ENCODE measurements around the gene NPEPL1. TPM values are rescaled to one million over a fixed set of nuclear protein-coding genes. Genes with fewer than 3 reads are reported as not detected.
A peak's percentile ranks its signal among the peaks of the same experiment; 100 is the strongest.

NPEPL1 gene
- total RNA-seq, 2 experiments from 2014 or later, result 14.3 to 14.5 TPM

DNA sequence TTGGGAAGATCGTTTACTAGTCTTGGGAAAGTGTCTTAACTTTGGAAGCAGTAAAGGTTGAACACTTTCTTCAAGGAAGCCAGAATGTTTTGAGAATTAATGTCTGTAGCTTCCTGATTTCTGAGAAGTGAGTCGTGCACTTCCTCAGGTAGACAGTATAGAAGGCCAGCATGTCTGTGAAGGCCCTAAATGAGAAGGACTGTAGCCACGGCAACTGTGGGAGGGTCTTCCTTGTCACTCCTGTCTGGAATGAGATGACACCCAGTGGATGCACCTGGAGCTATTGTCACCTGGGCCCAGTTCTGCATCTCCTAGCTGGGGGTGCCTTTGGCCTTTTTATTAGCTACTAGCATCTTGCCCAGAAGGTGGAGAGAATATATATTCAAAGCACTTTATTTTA is 32.8 kb upstream of the NPEPL1 start:
- peak; percentile 48 for DNase-seq
- Mint-ChIP-seq H3K9me3 (no peaks in the 10 kb centered on the region), H3K36me3 (ENCODE audit: low read depth) (peaks cover 24% of the 10 kb centered on the region), H3K4me3 (peak overlapping the region; percentile 58), H3K27me3 (ENCODE audit: low read depth) (no peaks in the 10 kb centered on the region), H3K27ac (peak overlapping the region; percentile 96), H3K4me1 (ENCODE audit: low read depth) (peaks cover 82% of the 10 kb centered on the region)
- CTCF ChIA-PET, result interaction anchor here (0.6 to 3.7 kb wide), 7 partner anchors 8 to 814 kb away, joined by 3 to 31 read pairs (median 4); partner anchors contain the start of gene STX16
- intact Hi-C loops (cut with micrococcal nuclease), result loop anchor here (1.0 to 10.0 kb wide), 2 partner anchors 8 to 945 kb away; partner anchors contain the start of gene PMEPA1

- peak overlapping the region; percentile 96 for H3K27ac Mint-ChIP-seq
Measured at GRCh38 chr20:58660855-58661597, 31.6 kb upstream of the NPEPL1 start.

DNA sequence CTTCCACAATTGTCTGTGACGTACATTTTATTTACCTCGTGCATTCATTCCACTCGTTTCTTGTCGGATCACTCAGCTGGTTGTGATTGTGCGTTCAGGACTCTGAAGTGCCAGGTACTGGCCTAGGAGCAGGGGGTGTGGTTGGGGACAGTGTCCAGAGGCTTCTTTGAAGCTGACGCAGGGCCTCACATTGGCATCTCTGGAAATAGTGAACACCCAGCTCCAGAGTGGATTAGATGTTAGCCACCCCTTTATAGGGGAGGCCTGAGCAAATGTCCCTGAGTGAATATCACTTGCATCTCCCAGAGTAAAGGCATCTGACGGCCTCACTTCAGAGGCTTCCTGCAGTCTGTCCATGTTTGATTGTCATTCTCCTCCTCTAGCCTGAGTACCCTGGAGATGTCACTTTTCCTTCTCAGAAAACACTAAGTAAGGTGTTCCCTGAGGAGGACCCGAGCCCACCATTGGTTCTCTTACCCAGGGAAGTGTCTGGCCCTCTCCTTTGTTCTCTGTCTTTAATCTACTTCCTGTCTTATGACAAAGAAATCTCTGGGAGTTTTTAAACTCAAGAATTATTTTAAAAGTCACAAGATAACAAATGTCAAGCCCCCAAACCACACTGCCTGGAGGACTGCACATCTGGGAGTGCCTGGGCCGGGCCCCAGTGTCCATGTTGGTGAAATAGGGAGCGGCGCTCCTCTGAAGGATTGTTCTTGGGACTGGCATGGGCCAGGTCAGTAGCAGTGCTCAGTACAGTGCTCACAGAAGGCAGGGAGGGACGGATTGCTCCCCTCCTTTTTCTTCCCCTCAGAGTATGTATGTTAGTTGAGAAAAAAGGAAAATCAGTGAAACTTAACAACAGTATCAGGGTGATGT is 30.8 kb upstream of the NPEPL1 start:
- H3K27me3 Mint-ChIP-seq (ENCODE audit: low read depth), result no peaks in the 10 kb centered on the region
- CTCF ChIA-PET, result interaction anchor here (3.7 kb wide), 1 partner anchor 10 kb away, joined by 31 read pairs; the partner anchor contains the start of gene STX16
- H3K27ac Mint-ChIP-seq, result peak overlapping the region; percentile 96
- no peaks in the 10 kb centered on the region for H3K9me3 Mint-ChIP-seq
- peaks cover 74% of the 10 kb centered on the region for H3K4me1 Mint-ChIP-seq (ENCODE audit: low read depth)
- intact Hi-C loops (cut with micrococcal nuclease), result no loop called here
- peak overlapping the region; percentile 76 for H3K4me3 Mint-ChIP-seq
- no peak for DNase-seq
- H3K36me3 Mint-ChIP-seq (ENCODE audit: low read depth), result peaks cover 22% of the 10 kb centered on the region

More at GRCh38 chr20:58660855-58661597, 31.6 kb upstream of the NPEPL1 start:
- peak; percentile 62 for DNase-seq
- H3K27me3 Mint-ChIP-seq (ENCODE audit: low read depth), result no peaks in the 10 kb centered on the region
- H3K9me3 Mint-ChIP-seq, result no peaks in the 10 kb centered on the region
- H3K36me3 Mint-ChIP-seq (ENCODE audit: low read depth), result peaks cover 24% of the 10 kb centered on the region
- CTCF ChIA-PET, result interaction anchor here (3.7 kb wide), 1 partner anchor 10 kb away, joined by 31 read pairs; the partner anchor contains the start of gene STX16
- H3K4me3 Mint-ChIP-seq, result peak overlapping the region; percentile 76
- peaks cover 79% of the 10 kb centered on the region for H3K4me1 Mint-ChIP-seq (ENCODE audit: low read depth)
- intact Hi-C loops (cut with micrococcal nuclease), result loop anchor here (1.0 kb wide), 1 partner anchor 9 kb away; no protein-coding TSS in a partner anchor

GRCh38 chr20:58664331-58664730 is 28.3 kb upstream of the NPEPL1 start:
- CTCF ChIA-PET, result interaction anchor here (1.1 to 1.4 kb wide), 2 partner anchors 13 to 183 kb away, joined by 3 to 5 read pairs; partner anchors contain the start of gene STX16
- H3K36me3 Mint-ChIP-seq (ENCODE audit: low read depth), result peaks cover 31% of the 10 kb centered on the region

DNA sequence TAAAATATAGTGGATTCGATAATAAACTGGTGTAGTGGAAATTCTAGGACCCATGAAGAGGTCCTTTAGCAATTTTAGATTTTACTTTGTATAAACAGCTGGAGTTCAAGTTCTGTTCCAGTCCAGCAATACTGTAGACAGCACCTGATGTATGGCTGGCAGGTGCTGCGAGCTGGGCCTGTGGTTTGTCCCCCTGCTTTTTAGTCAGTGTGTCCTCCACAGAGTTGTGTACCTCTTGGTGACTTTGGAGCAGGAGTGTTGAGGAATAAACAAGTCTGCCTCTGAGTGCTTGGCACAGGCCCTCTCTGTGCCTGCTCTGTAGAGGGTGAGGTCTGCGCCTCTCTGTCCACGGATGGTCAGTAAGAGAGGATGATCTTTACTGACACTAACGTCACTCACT is 27.7 kb upstream of the NPEPL1 start:
- peaks cover 58% of the 10 kb centered on the region for H3K4me1 Mint-ChIP-seq (ENCODE audit: low read depth)
- H3K4me3 Mint-ChIP-seq, result no peak overlapping the region
- CTCF ChIA-PET, result interaction anchor here (1.1 to 1.4 kb wide), 2 partner anchors 14 to 183 kb away, joined by 3 to 5 read pairs; partner anchors contain the start of gene STX16
- H3K36me3 Mint-ChIP-seq (ENCODE audit: low read depth), result peaks cover 30% of the 10 kb centered on the region
- no peak overlapping the region for H3K27ac Mint-ChIP-seq
- DNase-seq, result no peak
- intact Hi-C loops (cut with micrococcal nuclease), result no loop called here
- H3K9me3 Mint-ChIP-seq, result no peaks in the 10 kb centered on the region
- H3K27me3 Mint-ChIP-seq (ENCODE audit: low read depth), result no peaks in the 10 kb centered on the region

More at GRCh38 chr20:58664331-58664730, 28.3 kb upstream of the NPEPL1 start:
- peaks cover 62% of the 10 kb centered on the region for H3K4me1 Mint-ChIP-seq (ENCODE audit: low read depth)
- no peaks in the 10 kb centered on the region for H3K27me3 Mint-ChIP-seq (ENCODE audit: low read depth)
- H3K9me3 Mint-ChIP-seq, result no peaks in the 10 kb centered on the region
- intact Hi-C loops (cut with micrococcal nuclease), result no loop called here
- no peak for DNase-seq
- no peak overlapping the region for H3K27ac Mint-ChIP-seq
- no peak overlapping the region for H3K4me3 Mint-ChIP-seq

DNA sequence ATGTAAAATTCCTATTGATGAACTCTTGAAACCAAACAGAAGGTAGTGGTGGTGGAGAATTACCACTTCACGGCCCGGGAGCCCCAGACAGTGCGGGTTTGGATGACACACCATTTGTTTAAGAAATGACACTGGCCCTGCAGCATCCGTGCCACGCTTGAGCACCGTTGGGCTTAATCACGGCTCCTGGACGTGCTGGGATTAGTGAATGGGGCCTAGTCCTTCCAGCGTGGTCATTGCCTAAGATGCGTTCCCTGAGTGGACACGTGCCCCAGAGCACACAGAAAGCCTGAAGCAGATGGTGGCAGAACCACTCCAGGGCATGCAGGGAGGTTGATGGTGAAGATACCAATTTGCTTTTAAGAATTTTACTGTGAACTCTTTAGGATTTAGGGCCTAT is 27.0 kb upstream of the NPEPL1 start:
- Mint-ChIP-seq H3K4me3 (no peak overlapping the region), H3K4me1 (ENCODE audit: low read depth) (peaks cover 54% of the 10 kb centered on the region), H3K27me3 (ENCODE audit: low read depth) (no peaks in the 10 kb centered on the region), H3K36me3 (ENCODE audit: low read depth) (peaks cover 31% of the 10 kb centered on the region), H3K9me3 (no peaks in the 10 kb centered on the region), H3K27ac (no peak overlapping the region)
- CTCF ChIA-PET, result no interaction called here
- intact Hi-C loops (cut with micrococcal nuclease), result no loop called here
- DNase-seq, result no peak

DNA sequence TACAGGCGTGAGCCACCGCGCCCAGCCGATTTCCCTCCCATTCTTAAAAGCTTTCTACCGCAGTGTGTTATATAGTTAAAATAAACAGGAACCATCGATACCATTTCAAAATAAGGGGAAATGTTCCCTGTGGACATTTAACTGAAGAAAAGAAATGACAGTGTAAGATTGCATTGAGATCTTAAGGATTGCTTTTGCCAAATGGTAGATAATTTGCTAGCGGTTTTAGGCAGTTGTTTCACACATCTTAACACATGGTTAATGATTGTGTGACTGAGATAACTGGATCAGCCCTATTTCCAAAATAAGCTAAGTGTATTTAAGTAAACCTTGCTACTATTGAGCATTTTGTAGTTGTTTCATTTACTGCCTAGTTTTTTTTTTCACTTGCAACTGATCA is 25.9 kb upstream of the NPEPL1 start:
- peaks cover 44% of the 10 kb centered on the region for H3K4me1 Mint-ChIP-seq (ENCODE audit: low read depth)
- no peak for DNase-seq
- H3K27me3 Mint-ChIP-seq (ENCODE audit: low read depth), result no peaks in the 10 kb centered on the region
- no peak overlapping the region for H3K27ac Mint-ChIP-seq
- H3K9me3 Mint-ChIP-seq, result no peaks in the 10 kb centered on the region
- CTCF ChIA-PET, result interaction anchor here (0.6 to 1.2 kb wide), 4 partner anchors 13 to 210 kb away, joined by 4 to 5 read pairs (median 4); partner anchors contain the start of gene STX16
- intact Hi-C loops (cut with micrococcal nuclease), result no loop called here
- H3K4me3 Mint-ChIP-seq, result no peak overlapping the region
- peaks cover 26% of the 10 kb centered on the region for H3K36me3 Mint-ChIP-seq (ENCODE audit: low read depth)

DNA sequence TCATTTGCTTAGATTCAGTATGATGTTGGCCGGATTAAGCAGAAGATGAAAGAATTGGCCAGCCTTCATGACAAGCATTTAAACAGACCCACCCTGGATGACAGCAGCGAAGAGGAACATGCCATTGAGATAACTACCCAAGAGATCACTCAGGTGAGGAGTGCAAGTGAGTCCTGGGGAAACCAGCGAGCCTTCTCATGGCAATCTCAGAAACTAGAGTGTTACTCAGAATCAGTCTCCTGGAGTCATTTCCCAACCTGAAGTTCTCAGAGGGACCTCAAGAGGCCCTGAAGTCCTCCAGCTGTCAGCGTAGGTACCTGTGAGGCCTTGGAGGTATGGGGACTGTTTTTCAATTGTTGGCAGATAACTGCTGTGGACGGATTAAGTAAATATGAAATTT is 24.6 kb upstream of the NPEPL1 start:
- no peaks in the 10 kb centered on the region for H3K9me3 Mint-ChIP-seq
- intact Hi-C loops (cut with micrococcal nuclease), result no loop called here
- DNase-seq, result no peak
- peaks cover 26% of the 10 kb centered on the region for H3K36me3 Mint-ChIP-seq (ENCODE audit: low read depth)
- no peak overlapping the region for H3K4me3 Mint-ChIP-seq
- CTCF ChIA-PET, result interaction anchor here (1.2 to 1.4 kb wide), 2 partner anchors 11 to 17 kb away, joined by 3 to 5 read pairs; partner anchors contain the start of gene STX16
- H3K27ac Mint-ChIP-seq, result no peak overlapping the region
- H3K4me1 Mint-ChIP-seq (ENCODE audit: low read depth), result peaks cover 36% of the 10 kb centered on the region
- no peaks in the 10 kb centered on the region for H3K27me3 Mint-ChIP-seq (ENCODE audit: low read depth)

DNA sequence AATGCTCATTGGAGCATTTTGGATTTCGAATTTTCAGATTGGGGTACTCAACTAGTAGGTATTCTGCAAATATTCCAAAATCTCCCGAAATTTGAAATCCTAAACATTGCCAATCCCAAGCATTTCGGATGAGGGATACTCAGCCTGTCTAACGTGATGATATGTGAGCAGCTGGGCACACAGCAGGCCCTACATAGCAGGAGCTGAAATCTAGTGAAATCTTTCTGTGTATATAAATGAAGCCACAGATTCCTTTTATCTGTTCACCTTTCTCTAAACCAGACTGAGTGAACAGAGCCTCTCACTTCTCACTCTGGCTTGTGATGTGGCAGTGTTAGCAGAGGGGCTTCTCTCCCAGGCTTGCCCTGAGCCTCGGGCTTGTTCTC is 23.7 kb upstream of the NPEPL1 start:
- intact Hi-C loops (cut with micrococcal nuclease), result no loop called here
- Mint-ChIP-seq H3K27me3 (ENCODE audit: low read depth) (no peaks in the 10 kb centered on the region), H3K36me3 (ENCODE audit: low read depth) (peaks cover 25% of the 10 kb centered on the region), H3K4me3 (no peak overlapping the region), H3K27ac (no peak overlapping the region), H3K4me1 (ENCODE audit: low read depth) (peaks cover 29% of the 10 kb centered on the region), H3K9me3 (no peaks in the 10 kb centered on the region)
- CTCF ChIA-PET, result no interaction called here
- DNase-seq, result no peak

GRCh38 chr20:58669287-58670006 is 23.2 kb upstream of the NPEPL1 start:
- Mint-ChIP-seq H3K4me1 (ENCODE audit: low read depth) (peaks cover 25% of the 10 kb centered on the region), H3K36me3 (ENCODE audit: low read depth) (peaks cover 26% of the 10 kb centered on the region), H3K27me3 (ENCODE audit: low read depth) (no peaks in the 10 kb centered on the region), H3K27ac (no peak overlapping the region), H3K9me3 (no peaks in the 10 kb centered on the region), H3K4me3 (no peak overlapping the region)
- intact Hi-C loops (cut with micrococcal nuclease), result no loop called here
- no peak for DNase-seq
- CTCF ChIA-PET, result no interaction called here

- H3K4me1 Mint-ChIP-seq (ENCODE audit: low read depth), result peaks cover 22% of the 10 kb centered on the region
- CTCF ChIA-PET, result no interaction called here
- H3K36me3 Mint-ChIP-seq (ENCODE audit: low read depth), result peaks cover 28% of the 10 kb centered on the region
- DNase-seq, result no peak
- H3K27me3 Mint-ChIP-seq (ENCODE audit: low read depth), result no peaks in the 10 kb centered on the region
- intact Hi-C loops (cut with micrococcal nuclease), result no loop called here
- H3K4me3 Mint-ChIP-seq, result no peak overlapping the region
- no peak overlapping the region for H3K27ac Mint-ChIP-seq
- no peaks in the 10 kb centered on the region for H3K9me3 Mint-ChIP-seq
Measured at GRCh38 chr20:58670102-58670501, 22.5 kb upstream of the NPEPL1 start.

- no peaks in the 10 kb centered on the region for H3K9me3 Mint-ChIP-seq
- no peak for DNase-seq
- peaks cover 18% of the 10 kb centered on the region for H3K4me1 Mint-ChIP-seq (ENCODE audit: low read depth)
- H3K27me3 Mint-ChIP-seq (ENCODE audit: low read depth), result no peaks in the 10 kb centered on the region
- no peak overlapping the region for H3K4me3 Mint-ChIP-seq
- intact Hi-C loops (cut with micrococcal nuclease), result no loop called here
- peaks cover 32% of the 10 kb centered on the region for H3K36me3 Mint-ChIP-seq (ENCODE audit: low read depth)
- CTCF ChIA-PET, result no interaction called here
- H3K27ac Mint-ChIP-seq, result no peak overlapping the region
Measured at GRCh38 chr20:58670659-58671058, 21.9 kb upstream of the NPEPL1 start.

Data from activated naive CD4-positive, alpha-beta T cell treated with anti-CD3 and anti-CD28 coated beads for 36 hours (primary cell).